PC-3 (cell line): Measurements from ENCODE around the gene DNHD1. TPM values are rescaled to one million over a fixed set of nuclear protein-coding genes. Genes with fewer than 3 reads are reported as not detected.

Experiments used
- ATAC-seq: fragments of 200-7000 bp; cut with Tn5 transposase; 2 replicates; pipeline ENCODE4 v1.9.1; 2020; ENCODE audit warnings: mild to moderate bottlenecking, moderate library complexity
- BruUV-seq: library from RNA; stranded (reverse); fragments of 400-500 nt; replicated peaks from 2 replicates; lab custom pipeline; 2021; lab: Mats Ljungman, UMichigan
- CTCF ChIA-PET: fragments of 300-600 bp; sonication (Branson Sonifier 250); formaldehyde crosslinking; loops from one replicate; lab custom pipeline; 2022; ENCODE audit warnings: antibody characterized with exemption; lab: Charles Lee
- POLR2A ChIA-PET: fragments of 300-600 bp; sonication (Branson Sonifier 250); formaldehyde crosslinking; loops from one replicate; lab custom pipeline; 2022; ENCODE audit warnings: antibody characterized with exemption; ENCODE audit not compliant: unreplicated experiment; lab: Charles Lee
- DNase-seq: peaks from one replicate; pipeline ENCODE4 v3.0.0-alpha.2; 2015
- H2AFZ ChIP-seq: fragments of 300-600 bp; sonication (generic); 2 replicates; pipeline ENCODE4 v1.6.0; 2016; ENCODE audit warnings: antibody characterized with exemption, low read length
- H3F3A ChIP-seq: fragments of 300-600 bp; sonication (generic); one replicate; pipeline ENCODE4 v1.6.0; 2017; ENCODE audit warnings: antibody characterized with exemption, low read length, control low read depth, mild to moderate bottlenecking; ENCODE audit not compliant: unreplicated experiment
- H3K27ac ChIP-seq: fragments of 300-600 bp; sonication (generic); 2 replicates; pipeline ENCODE4 v1.5.1; 2016; ENCODE audit warnings: mild to moderate bottlenecking, low read length
- H3K27me3 ChIP-seq: fragments of 300-600 bp; sonication (generic); 2 replicates; pipeline ENCODE4 v1.6.1; 2016; ENCODE audit warnings: low read length, mixed read lengths
- H3K36me3 ChIP-seq: fragments of 300-600 bp; sonication (generic); 2 replicates; pipeline ENCODE4 v1.6.1; 2016; ENCODE audit warnings: low read depth, mixed run types, low read length, mixed read lengths
- H3K4me1 ChIP-seq: fragments of 300-600 bp; sonication (generic); 2 replicates; pipeline ENCODE4 v1.5.1; 2016; ENCODE audit warnings: low read length; ENCODE audit not compliant: insufficient read depth
- H3K4me2 ChIP-seq: fragments of 300-600 bp; sonication (generic); 2 replicates; pipeline ENCODE4 v1.6.0; 2016; ENCODE audit warnings: low read length
- H3K4me3 ChIP-seq: fragments of 300-600 bp; sonication (generic); 2 replicates; pipeline ENCODE4 v1.5.1; 2016; ENCODE audit warnings: mild to moderate bottlenecking, low read length, mixed read lengths
- H3K79me2 ChIP-seq: fragments of 300-600 bp; sonication (generic); 2 replicates; pipeline ENCODE4 v1.6.1; 2017; ENCODE audit warnings: low read length, mixed read lengths
- H3K9ac ChIP-seq: fragments of 300-600 bp; sonication (generic); 2 replicates; pipeline ENCODE4 v1.6.0; 2016; ENCODE audit warnings: mild to moderate bottlenecking, low read length
- H3K9me2 ChIP-seq: fragments of 300-600 bp; sonication (generic); replicated peaks from 2 replicates; pipeline ENCODE4 v1.6.1; 2016; ENCODE audit warnings: mixed run types, low read length, mixed read lengths
- H3K9me3 ChIP-seq: fragments of 300-600 bp; sonication (generic); 2 replicates; pipeline ENCODE4 v1.6.1; 2016; ENCODE audit warnings: low read length, mixed read lengths
- H4K20me1 ChIP-seq: fragments of 300-600 bp; sonication (generic); 2 replicates; pipeline ENCODE4 v1.6.1; 2016; ENCODE audit warnings: low read length, mixed read lengths
- EZH2 ChIP-seq: fragments of 300-600 bp; sonication (generic); IDR thresholded peaks from one replicate; pipeline ENCODE4 v1.6.1; 2017; ENCODE audit warnings: antibody characterized with exemption, mild to moderate bottlenecking, low read length; ENCODE audit not compliant: unreplicated experiment
- EZH2phosphoT487 ChIP-seq: fragments of 300-600 bp; sonication (generic); IDR thresholded peaks from 2 replicates; pipeline ENCODE4 v1.6.1; 2018; ENCODE audit warnings: mild to moderate bottlenecking, antibody characterized with exemption, low read length, borderline replicate concordance
- intact Hi-C: fragments of 100-400 bp; cut with micrococcal nuclease; formaldehyde crosslinking; loops from 2 replicates; pipeline ENCODE4 v1.9.0; 2023
- total RNA-seq: library from RNA; depleted of rRNA; stranded (reverse); fragments of >200 nt; gene quantifications from 2 replicates; pipeline ENCODE4 v1.2.3, GENCODE V29; 2014
- TF ChIP-seq, protein P1 (sequence below): fragments of 300-600 bp; sonication (generic); conservative IDR thresholded peaks from 2 replicates; pipeline ENCODE4 v1.5.1; 2017; ENCODE audit warnings: antibody characterized with exemption, low read depth, mild to moderate bottlenecking, low read length

DNHD1 gene
- total RNA-seq, 1 experiment from 2014 or later: 9.3 TPM

DNA sequence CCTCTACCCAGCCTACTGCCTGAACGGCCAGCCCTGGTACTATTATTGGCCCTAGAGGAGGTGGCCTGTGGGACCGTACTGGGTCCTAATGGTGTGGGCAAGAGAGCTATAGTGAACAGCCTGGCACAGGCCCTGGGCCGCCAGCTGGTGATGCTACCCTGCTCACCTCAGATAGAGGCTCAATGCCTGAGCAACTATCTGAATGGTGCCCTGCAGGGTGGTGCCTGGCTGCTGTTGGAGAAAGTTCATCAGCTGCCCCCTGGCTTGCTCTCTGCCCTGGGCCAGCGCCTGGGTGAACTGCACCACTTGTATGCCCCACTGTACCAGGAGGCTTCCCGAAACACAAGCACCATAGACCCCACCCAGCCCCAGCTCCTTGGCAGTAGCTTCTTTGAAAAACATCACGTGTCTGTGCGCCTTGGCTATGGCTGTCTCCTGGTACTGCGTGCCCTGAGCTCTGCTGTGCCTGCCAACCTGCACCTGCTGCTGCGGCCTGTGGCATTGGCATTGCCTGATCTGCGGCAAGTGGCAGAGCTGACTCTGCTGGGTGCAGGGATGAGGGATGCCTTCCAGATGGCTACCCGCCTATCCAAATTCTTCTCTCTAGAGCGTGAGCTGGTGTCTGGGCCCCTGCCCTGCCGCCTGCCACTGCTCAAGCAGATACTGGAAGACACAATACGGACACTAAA lies 49.0 kb downstream of the DNHD1 start:
- Histone ChIP-seq H3K36me3 (no peaks in the 10 kb centered on the region), H3K27ac (no peak overlapping the region), H3K9me3 (no peaks in the 10 kb centered on the region), H3F3A (no peaks in the 10 kb centered on the region), H3K9me2 (no peaks in the 10 kb centered on the region), H3K4me1 (no peaks in the 10 kb centered on the region), H4K20me1 (no peaks in the 10 kb centered on the region), H3K27me3 (no peaks in the 10 kb centered on the region), H3K4me3 (no peak overlapping the region), H3K79me2 (no peaks in the 10 kb centered on the region), H3K4me2 (no peak overlapping the region), H2AFZ (no peak overlapping the region), H3K9ac (no peak overlapping the region)
- BruUV-seq: no TSS peak
- ChIA-PET POLR2A (no interaction called here), CTCF (no interaction called here)
- TF ChIP-seq EZH2phosphoT487 (no peak), EZH2 (no peak)
- TF ChIP-seq, protein P1, sequence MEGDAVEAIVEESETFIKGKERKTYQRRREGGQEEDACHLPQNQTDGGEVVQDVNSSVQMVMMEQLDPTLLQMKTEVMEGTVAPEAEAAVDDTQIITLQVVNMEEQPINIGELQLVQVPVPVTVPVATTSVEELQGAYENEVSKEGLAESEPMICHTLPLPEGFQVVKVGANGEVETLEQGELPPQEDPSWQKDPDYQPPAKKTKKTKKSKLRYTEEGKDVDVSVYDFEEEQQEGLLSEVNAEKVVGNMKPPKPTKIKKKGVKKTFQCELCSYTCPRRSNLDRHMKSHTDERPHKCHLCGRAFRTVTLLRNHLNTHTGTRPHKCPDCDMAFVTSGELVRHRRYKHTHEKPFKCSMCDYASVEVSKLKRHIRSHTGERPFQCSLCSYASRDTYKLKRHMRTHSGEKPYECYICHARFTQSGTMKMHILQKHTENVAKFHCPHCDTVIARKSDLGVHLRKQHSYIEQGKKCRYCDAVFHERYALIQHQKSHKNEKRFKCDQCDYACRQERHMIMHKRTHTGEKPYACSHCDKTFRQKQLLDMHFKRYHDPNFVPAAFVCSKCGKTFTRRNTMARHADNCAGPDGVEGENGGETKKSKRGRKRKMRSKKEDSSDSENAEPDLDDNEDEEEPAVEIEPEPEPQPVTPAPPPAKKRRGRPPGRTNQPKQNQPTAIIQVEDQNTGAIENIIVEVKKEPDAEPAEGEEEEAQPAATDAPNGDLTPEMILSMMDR: no peak
- ATAC-seq (no peak), DNase-seq (no peak)
- intact Hi-C loops: no loop called here

DNA sequence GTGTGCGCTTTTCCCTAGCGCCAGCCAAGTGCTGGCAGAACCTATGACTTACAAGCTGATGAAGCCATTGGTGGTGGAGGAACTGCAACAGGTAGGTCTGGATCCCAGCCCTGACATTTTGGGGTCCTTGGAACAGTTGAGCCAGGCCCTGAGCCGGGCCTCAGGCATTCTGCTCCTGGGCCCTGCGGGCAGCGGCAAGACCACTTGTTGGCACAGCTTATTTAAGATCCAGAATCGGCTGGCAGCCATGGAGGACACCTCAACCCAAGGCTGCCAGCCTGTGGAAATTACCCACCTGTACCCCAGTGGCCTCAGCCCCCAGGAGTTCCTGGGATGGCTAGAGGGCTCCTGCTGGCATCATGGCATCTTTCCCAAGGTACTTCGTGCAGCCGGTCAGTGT lies 49.7 kb downstream of the DNHD1 start:
- Histone ChIP-seq H3K27ac (no peak overlapping the region), H3K79me2 (no peaks in the 10 kb centered on the region), H3K9ac (no peak overlapping the region), H3K9me2 (no peaks in the 10 kb centered on the region), H3K9me3 (no peaks in the 10 kb centered on the region), H3K4me1 (no peaks in the 10 kb centered on the region), H2AFZ (no peak overlapping the region), H3K27me3 (no peaks in the 10 kb centered on the region), H3K4me3 (no peak overlapping the region), H3K4me2 (no peak overlapping the region), H3F3A (no peaks in the 10 kb centered on the region), H3K36me3 (no peaks in the 10 kb centered on the region), H4K20me1 (no peaks in the 10 kb centered on the region)
- ATAC-seq (no peak), DNase-seq (no peak)
- no peak for TF ChIP-seq EZH2
- TF ChIP-seq, protein P1: no peak
- no TSS peak for BruUV-seq
- ChIA-PET POLR2A (no interaction called here), CTCF (no interaction called here)
- intact Hi-C loops: no loop called here

DNA sequence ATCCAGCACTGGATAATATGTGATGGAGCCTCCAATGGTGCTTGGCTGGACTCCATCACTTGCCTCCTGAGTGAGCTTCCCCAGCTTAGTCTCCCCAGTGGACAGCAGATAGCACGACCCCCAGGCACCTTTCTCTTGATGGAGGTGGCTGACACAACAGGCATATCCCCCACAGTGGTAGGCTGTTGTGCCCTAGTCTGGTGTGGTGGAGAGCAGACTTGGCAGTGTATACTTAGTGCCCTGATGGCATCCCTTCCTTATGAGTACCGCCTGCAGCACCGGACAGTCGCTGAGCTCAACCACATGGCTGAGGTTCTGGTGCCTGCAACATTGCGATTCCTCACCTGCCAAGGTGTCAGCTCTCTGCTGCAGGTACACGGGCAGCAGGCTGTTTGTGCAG lies 50.1 kb downstream of the DNHD1 start:
- POLR2A ChIA-PET: no interaction called here
- no peaks in the 10 kb centered on the region for H3F3A ChIP-seq

More for the DNA sequence above, 50.1 kb downstream of the DNHD1 start:
- Histone ChIP-seq H2AFZ (no peak overlapping the region), H3K9me2 (no peaks in the 10 kb centered on the region), H3K79me2 (no peaks in the 10 kb centered on the region), H3K4me3 (no peak overlapping the region), H3K27ac (no peak overlapping the region), H4K20me1 (no peaks in the 10 kb centered on the region), H3K4me2 (no peak overlapping the region), H3K4me1 (no peaks in the 10 kb centered on the region), H3K9ac (no peak overlapping the region), H3K27me3 (no peaks in the 10 kb centered on the region), H3K36me3 (no peaks in the 10 kb centered on the region), H3K9me3 (no peaks in the 10 kb centered on the region)
- no TSS peak for BruUV-seq
- intact Hi-C loops: no loop called here
- no peak for DNase-seq
- CTCF ChIA-PET: no interaction called here
- TF ChIP-seq EZH2phosphoT487 (no peak), EZH2 (no peak)
- TF ChIP-seq, protein P1: no peak
- no peak for ATAC-seq
